Measurements from ENCODE around the gene TPST2.
"Not testable (repeated sequence)": the region's sequence is repeated elsewhere in the genome, so short reads cannot be mapped to it uniquely, and the experiment has no call there.

Gene TPST2

GRCh38 chr22:26620197-26620596 lies 30.3 kb upstream of the TPST2 start:
- Histone ChIP-seq H3K9ac (ENCODE audit: low read length) (no peak overlapping the region), H3K36me3 (ENCODE audit: control insufficient read depth, insufficient read depth, low read length) (no peaks in the 10 kb centered on the region), H3K4me3 (ENCODE audit: low read depth, low read length) (no peak overlapping the region), H3K27me3 (ENCODE audit: control insufficient read depth, insufficient read depth, low read length) (peaks cover under 1% of the 10 kb centered on the region; the same call in 1 of the 2 replicates), H3K4me1 (ENCODE audit: control insufficient read depth, insufficient read depth, low read length) (peaks cover 34% of the 10 kb centered on the region), H3K27ac (ENCODE audit: low read depth, low read length) (no peak overlapping the region), H3K9me3 (ENCODE audit: control insufficient read depth, insufficient read depth, low read depth, low read length) (no peaks in the 10 kb centered on the region)

GRCh38 chr22:26619510-26619909 lies 29.6 kb upstream of the TPST2 start:
- Histone ChIP-seq H3K4me1 (ENCODE audit: control insufficient read depth, insufficient read depth, low read length) (peaks cover 40% of the 10 kb centered on the region), H3K4me3 (ENCODE audit: low read depth, low read length) (no peak overlapping the region), H3K9ac (ENCODE audit: low read length) (no peak overlapping the region), H3K9me3 (ENCODE audit: control insufficient read depth, insufficient read depth, low read depth, low read length) (no peaks in the 10 kb centered on the region), H3K36me3 (ENCODE audit: control insufficient read depth, insufficient read depth, low read length) (no peaks in the 10 kb centered on the region), H3K27me3 (ENCODE audit: control insufficient read depth, insufficient read depth, low read length) (peaks cover 4% of the 10 kb centered on the region; the same call in 1 of the 2 replicates), H3K27ac (ENCODE audit: low read depth, low read length) (no peak overlapping the region)

- peaks cover 44% of the 10 kb centered on the region for H3K4me1 ChIP-seq (ENCODE audit: control insufficient read depth, insufficient read depth, low read length)
- no peak overlapping the region for H3K9ac ChIP-seq (ENCODE audit: low read length)
- H3K36me3 ChIP-seq (ENCODE audit: control insufficient read depth, insufficient read depth, low read length): no peaks in the 10 kb centered on the region
- H3K9me3 ChIP-seq (ENCODE audit: control insufficient read depth, insufficient read depth, low read depth, low read length): no peaks in the 10 kb centered on the region
- H3K27ac ChIP-seq (ENCODE audit: low read depth, low read length): no peak overlapping the region
- H3K27me3 ChIP-seq (ENCODE audit: control insufficient read depth, insufficient read depth, low read length): peaks cover 4% of the 10 kb centered on the region; the same call in 1 of the 2 replicates
- no peak overlapping the region for H3K4me3 ChIP-seq (ENCODE audit: low read depth, low read length)
These were observed 28.5 kb upstream of the TPST2 start for GRCh38 chr22:26618455-26618854.

- H3K36me3 ChIP-seq (ENCODE audit: control insufficient read depth, insufficient read depth, low read length): no peaks in the 10 kb centered on the region
- H3K4me3 ChIP-seq (ENCODE audit: low read depth, low read length): 0 out of 2 replicates have a peak within 1 kb of the TSS, but pooled peaks have one; percentile 5
- peak within 1 kb of the TSS; percentile 7 for H3K9ac ChIP-seq (ENCODE audit: low read length)
- no peaks in the 10 kb centered on the region for H3K9me3 ChIP-seq (ENCODE audit: control insufficient read depth, insufficient read depth, low read depth, low read length)
- H3K27me3 ChIP-seq (ENCODE audit: control insufficient read depth, insufficient read depth, low read length): peaks cover 11% of the 10 kb centered on the region
- peaks cover 52% of the 10 kb centered on the region for H3K4me1 ChIP-seq (ENCODE audit: control insufficient read depth, insufficient read depth, low read length)
- no peak within 1 kb of the TSS; the same call in 1 of the 2 replicates for H3K27ac ChIP-seq (ENCODE audit: low read depth, low read length)
These were observed 27.6 kb upstream of the TPST2 start, which contains the start of gene CRYBB1 for GRCh38 chr22:26617271-26618199. Gene CRYBB1, minus strand, starts transcription at chr22:26618027. Its CDS starts 1,708 bp downstream, at chr22:26616319.

- no peak overlapping the region for H3K4me3 ChIP-seq (ENCODE audit: low read depth, low read length)
- no peak overlapping the region for H3K9ac ChIP-seq (ENCODE audit: low read length)
- no peak overlapping the region for H3K27ac ChIP-seq (ENCODE audit: low read depth, low read length)
- H3K9me3 ChIP-seq (ENCODE audit: control insufficient read depth, insufficient read depth, low read depth, low read length): no peaks in the 10 kb centered on the region
- peaks cover 16% of the 10 kb centered on the region for H3K27me3 ChIP-seq (ENCODE audit: control insufficient read depth, insufficient read depth, low read length)
- no peaks in the 10 kb centered on the region for H3K36me3 ChIP-seq (ENCODE audit: control insufficient read depth, insufficient read depth, low read length)
- peaks cover 57% of the 10 kb centered on the region for H3K4me1 ChIP-seq (ENCODE audit: control insufficient read depth, insufficient read depth, low read length)
These were observed 26.7 kb upstream of the TPST2 start for GRCh38 chr22:26616650-26617049.

- Histone ChIP-seq H3K9me3 (ENCODE audit: control insufficient read depth, insufficient read depth, low read depth, low read length) (no peaks in the 10 kb centered on the region), H3K9ac (ENCODE audit: low read length) (no peak overlapping the region), H3K27me3 (ENCODE audit: control insufficient read depth, insufficient read depth, low read length) (peaks cover 16% of the 10 kb centered on the region), H3K4me1 (ENCODE audit: control insufficient read depth, insufficient read depth, low read length) (peaks cover 55% of the 10 kb centered on the region), H3K36me3 (ENCODE audit: control insufficient read depth, insufficient read depth, low read length) (no peaks in the 10 kb centered on the region), H3K27ac (ENCODE audit: low read depth, low read length) (no peak overlapping the region), H3K4me3 (ENCODE audit: low read depth, low read length) (no peak overlapping the region)
These were observed 26.0 kb upstream of the TPST2 start for GRCh38 chr22:26615830-26616435.

- Histone ChIP-seq H3K9ac (ENCODE audit: low read length) (peak overlapping the region; percentile 3), H3K27me3 (ENCODE audit: control insufficient read depth, insufficient read depth, low read length) (peaks cover 16% of the 10 kb centered on the region), H3K9me3 (ENCODE audit: control insufficient read depth, insufficient read depth, low read depth, low read length) (no peaks in the 10 kb centered on the region), H3K36me3 (ENCODE audit: control insufficient read depth, insufficient read depth, low read length) (no peaks in the 10 kb centered on the region), H3K4me1 (ENCODE audit: control insufficient read depth, insufficient read depth, low read length) (peaks cover 55% of the 10 kb centered on the region), H3K27ac (ENCODE audit: low read depth, low read length) (no peak overlapping the region), H3K4me3 (ENCODE audit: low read depth, low read length) (no peak overlapping the region)
These were observed 25.2 kb upstream of the TPST2 start for GRCh38 chr22:26615149-26615548.

GRCh38 chr22:26614322-26614721 lies 24.4 kb upstream of the TPST2 start:
- peaks cover 16% of the 10 kb centered on the region for H3K27me3 ChIP-seq (ENCODE audit: control insufficient read depth, insufficient read depth, low read length)
- peak overlapping the region; percentile 27 for H3K9ac ChIP-seq (ENCODE audit: low read length)
- peak overlapping the region; percentile 29 for H3K4me3 ChIP-seq (ENCODE audit: low read depth, low read length)
- H3K4me1 ChIP-seq (ENCODE audit: control insufficient read depth, insufficient read depth, low read length): peaks cover 57% of the 10 kb centered on the region
- H3K9me3 ChIP-seq (ENCODE audit: control insufficient read depth, insufficient read depth, low read depth, low read length): no peaks in the 10 kb centered on the region
- no peaks in the 10 kb centered on the region for H3K36me3 ChIP-seq (ENCODE audit: control insufficient read depth, insufficient read depth, low read length)
- no peak overlapping the region for H3K27ac ChIP-seq (ENCODE audit: low read depth, low read length)

GRCh38 chr22:26613753-26614152 lies 23.8 kb upstream of the TPST2 start:
- H3K4me3 ChIP-seq (ENCODE audit: low read depth, low read length): peak overlapping the region; percentile 29
- H3K4me1 ChIP-seq (ENCODE audit: control insufficient read depth, insufficient read depth, low read length): peaks cover 63% of the 10 kb centered on the region
- not testable (repeated sequence) for H3K9me3 ChIP-seq (ENCODE audit: control insufficient read depth, insufficient read depth, low read depth, low read length); H3K9ac ChIP-seq (ENCODE audit: low read length); H3K27ac ChIP-seq (ENCODE audit: low read depth, low read length); H3K36me3 ChIP-seq (ENCODE audit: control insufficient read depth, insufficient read depth, low read length)
- peaks cover 16% of the 10 kb centered on the region for H3K27me3 ChIP-seq (ENCODE audit: control insufficient read depth, insufficient read depth, low read length)

GRCh38 chr22:26612652-26613051 lies 22.7 kb upstream of the TPST2 start:
- Histone ChIP-seq H3K4me3 (ENCODE audit: low read depth, low read length) (no peak overlapping the region), H3K27ac (ENCODE audit: low read depth, low read length) (no peak overlapping the region), H3K9ac (ENCODE audit: low read length) (peak overlapping the region; percentile 28), H3K27me3 (ENCODE audit: control insufficient read depth, insufficient read depth, low read length) (peaks cover 16% of the 10 kb centered on the region), H3K9me3 (ENCODE audit: control insufficient read depth, insufficient read depth, low read depth, low read length) (no peaks in the 10 kb centered on the region), H3K36me3 (ENCODE audit: control insufficient read depth, insufficient read depth, low read length) (no peaks in the 10 kb centered on the region), H3K4me1 (ENCODE audit: control insufficient read depth, insufficient read depth, low read length) (peaks cover 67% of the 10 kb centered on the region)

- no peak overlapping the region for H3K4me3 ChIP-seq (ENCODE audit: low read depth, low read length)
- H3K36me3 ChIP-seq (ENCODE audit: control insufficient read depth, insufficient read depth, low read length): no peaks in the 10 kb centered on the region
- peaks cover 52% of the 10 kb centered on the region for H3K4me1 ChIP-seq (ENCODE audit: control insufficient read depth, insufficient read depth, low read length)
- H3K27ac ChIP-seq (ENCODE audit: low read depth, low read length): no peak overlapping the region
- no peaks in the 10 kb centered on the region for H3K9me3 ChIP-seq (ENCODE audit: control insufficient read depth, insufficient read depth, low read depth, low read length)
- no peak overlapping the region for H3K9ac ChIP-seq (ENCODE audit: low read length)
- H3K27me3 ChIP-seq (ENCODE audit: control insufficient read depth, insufficient read depth, low read length): peaks cover 16% of the 10 kb centered on the region
These were observed 21.1 kb upstream of the TPST2 start for GRCh38 chr22:26610996-26611395.

Measured in HUES6 (cell line).